ENCODE results near the gene SPTA1.

SPTA1 gene

DNA sequence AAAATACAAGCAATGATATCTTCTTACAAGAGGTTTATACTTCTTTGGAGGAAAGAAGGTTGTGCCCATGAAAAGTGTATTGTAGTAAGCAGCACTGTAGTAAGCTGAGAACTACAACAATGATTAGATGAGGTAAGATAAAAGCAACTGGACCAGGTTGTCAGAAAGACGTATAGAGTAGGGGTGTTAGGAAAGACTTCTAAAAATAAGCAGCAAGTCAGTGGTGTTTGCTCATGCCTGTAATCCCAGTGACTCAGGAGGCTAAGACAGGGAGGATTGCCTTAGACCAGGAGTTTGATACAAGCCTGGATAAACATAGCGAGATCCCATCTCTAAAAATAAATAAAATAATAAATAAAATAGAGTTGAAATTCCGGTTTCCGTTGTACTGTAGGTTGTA lies 102.6 kb downstream of the SPTA1 start:
- TF ChIP-seq Cebpa-rat (IDR thresholded peaks at IDR 0.05): no peak
- no peak overlapping the region for H3K9ac ChIP-seq
- H3K4me3 ChIP-seq: no peak overlapping the region
- no peak overlapping the region for H3K4me2 ChIP-seq
- no peaks in the 10 kb centered on the region for H3K36me3 ChIP-seq
- no peaks in the 10 kb centered on the region for H3K4me1 ChIP-seq
- H3K27ac ChIP-seq: no peak overlapping the region
- peaks cover 15% of the 10 kb centered on the region for H3K9me3 ChIP-seq
- H4K20me1 ChIP-seq: no peaks in the 10 kb centered on the region
- no peaks in the 10 kb centered on the region for H3K27me3 ChIP-seq

DNA sequence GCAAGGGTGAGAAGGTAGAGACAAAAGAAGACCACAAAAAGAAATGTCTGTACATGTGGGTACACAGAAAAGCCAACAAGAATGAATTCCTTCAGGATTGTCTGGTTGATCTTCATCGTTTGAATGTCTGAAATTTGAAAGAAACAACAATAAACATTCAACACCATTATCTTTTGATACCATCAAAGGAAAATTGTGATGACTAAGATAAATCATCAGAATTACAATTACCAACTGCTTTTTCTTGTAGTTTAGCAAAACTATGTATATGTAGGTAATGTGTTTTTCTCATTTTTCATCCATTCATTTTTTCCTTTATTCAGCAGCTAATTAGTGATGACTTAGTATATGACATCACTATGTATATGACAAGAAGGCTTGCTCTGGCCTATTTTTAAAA lies 106.8 kb downstream of the SPTA1 start, which contains the start of gene OR10X1:
Gene OR10X1, minus strand, starts transcription at position 167 of the 400 bp plus-strand sequence. Its CDS starts 0 bp downstream, at position 167.
- H3K4me2 ChIP-seq: no peak within 1 kb of the TSS
- H3K27ac ChIP-seq: no peak within 1 kb of the TSS
- H3K9me3 ChIP-seq: no peaks in the 10 kb centered on the region
- H3K27me3 ChIP-seq: no peaks in the 10 kb centered on the region
- TF ChIP-seq Cebpa-rat (IDR thresholded peaks at IDR 0.05): no peak
- H4K20me1 ChIP-seq: no peaks in the 10 kb centered on the region
- H3K36me3 ChIP-seq: no peaks in the 10 kb centered on the region
- no peak within 1 kb of the TSS for H3K4me3 ChIP-seq
- no peak within 1 kb of the TSS for H3K9ac ChIP-seq
- H3K4me1 ChIP-seq: no peaks in the 10 kb centered on the region

DNA sequence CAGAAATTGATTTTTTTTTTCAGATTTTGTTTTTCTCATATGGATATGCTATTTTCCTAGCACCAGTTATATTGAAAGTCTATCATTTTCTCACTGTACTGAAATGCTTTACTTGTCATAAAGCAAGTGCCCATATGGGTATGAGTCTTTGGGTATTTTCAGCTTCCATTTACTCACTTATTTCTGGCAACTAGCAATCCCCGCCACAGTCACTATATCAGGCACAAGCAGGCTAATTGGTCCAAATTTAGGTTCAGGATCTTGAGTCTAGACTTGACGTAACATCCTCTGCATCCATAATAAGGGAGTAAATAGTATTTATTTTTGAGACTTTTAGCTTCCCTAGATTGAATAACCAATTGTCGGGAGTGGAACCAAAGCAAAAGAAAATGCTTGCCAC lies 109.0 kb downstream of the SPTA1 start:
- Histone ChIP-seq H3K4me2 (no peak overlapping the region), H3K4me1 (no peaks in the 10 kb centered on the region), H3K4me3 (no peak overlapping the region), H3K27ac (no peak overlapping the region), H3K36me3 (no peaks in the 10 kb centered on the region), H4K20me1 (no peaks in the 10 kb centered on the region), H3K9me3 (no peaks in the 10 kb centered on the region), H3K27me3 (no peaks in the 10 kb centered on the region), H3K9ac (no peak overlapping the region)
- TF ChIP-seq Cebpa-rat (IDR thresholded peaks at IDR 0.05): no peak

DNA sequence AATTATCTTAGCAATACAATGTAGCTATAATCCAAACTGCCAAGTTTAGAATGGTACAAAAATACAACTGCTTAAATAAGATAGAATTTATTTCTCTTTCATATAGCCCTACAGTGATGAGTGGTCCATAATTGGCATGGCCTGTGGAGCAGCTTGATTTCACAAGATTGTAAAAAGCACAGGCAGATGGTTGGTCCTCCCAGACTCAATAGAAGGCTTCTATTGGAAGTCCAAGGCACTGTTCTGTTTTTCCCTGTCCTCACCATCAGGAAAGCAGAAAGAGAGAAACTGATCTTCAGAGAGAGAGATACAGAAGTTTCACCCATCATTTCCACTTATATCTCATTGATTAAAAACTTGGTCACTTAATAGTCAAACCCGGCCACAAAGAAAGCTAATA lies 114.3 kb downstream of the SPTA1 start:
- Histone ChIP-seq H4K20me1 (no peaks in the 10 kb centered on the region), H3K4me1 (no peaks in the 10 kb centered on the region), H3K4me2 (no peak overlapping the region), H3K27ac (no peak overlapping the region), H3K9ac (no peak overlapping the region), H3K4me3 (no peak overlapping the region), H3K9me3 (no peaks in the 10 kb centered on the region), H3K27me3 (no peaks in the 10 kb centered on the region), H3K36me3 (no peaks in the 10 kb centered on the region)
- TF ChIP-seq Cebpa-rat (IDR thresholded peaks at IDR 0.05): no peak

DNA sequence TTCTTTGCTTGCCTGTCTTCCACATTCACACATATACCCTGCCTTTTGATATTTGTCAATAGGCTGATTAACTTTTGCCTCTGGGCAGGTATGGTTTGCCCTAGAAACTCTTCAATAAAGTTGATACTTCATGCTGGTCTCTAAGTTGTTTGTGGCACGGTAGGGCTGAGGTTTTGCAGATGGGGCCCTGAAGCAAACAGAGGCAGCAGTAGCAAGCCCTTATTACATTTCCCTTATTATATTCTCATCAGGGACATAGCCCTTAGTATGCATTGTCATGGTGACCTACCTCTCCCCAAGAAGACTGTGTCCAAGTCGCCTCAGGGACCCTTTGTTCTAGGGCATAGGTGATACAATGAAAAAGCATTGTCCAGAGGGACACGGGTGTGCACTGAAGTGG lies 116.0 kb downstream of the SPTA1 start, which contains the start of gene OR6P1:
Gene OR6P1, minus strand, starts transcription at position 101 of the 400 bp plus-strand sequence. CDS start 6,976 bp downstream, outside the sequence.
- no peak for TF ChIP-seq Cebpa-rat (IDR thresholded peaks at IDR 0.05)
- Histone ChIP-seq H3K4me2 (no peak within 1 kb of the TSS), H3K4me3 (no peak within 1 kb of the TSS), H3K27ac (no peak within 1 kb of the TSS), H3K9ac (no peak within 1 kb of the TSS), H3K4me1 (no peaks in the 10 kb centered on the region), H3K9me3 (no peaks in the 10 kb centered on the region), H3K27me3 (no peaks in the 10 kb centered on the region), H3K36me3 (no peaks in the 10 kb centered on the region), H4K20me1 (no peaks in the 10 kb centered on the region)

DNA sequence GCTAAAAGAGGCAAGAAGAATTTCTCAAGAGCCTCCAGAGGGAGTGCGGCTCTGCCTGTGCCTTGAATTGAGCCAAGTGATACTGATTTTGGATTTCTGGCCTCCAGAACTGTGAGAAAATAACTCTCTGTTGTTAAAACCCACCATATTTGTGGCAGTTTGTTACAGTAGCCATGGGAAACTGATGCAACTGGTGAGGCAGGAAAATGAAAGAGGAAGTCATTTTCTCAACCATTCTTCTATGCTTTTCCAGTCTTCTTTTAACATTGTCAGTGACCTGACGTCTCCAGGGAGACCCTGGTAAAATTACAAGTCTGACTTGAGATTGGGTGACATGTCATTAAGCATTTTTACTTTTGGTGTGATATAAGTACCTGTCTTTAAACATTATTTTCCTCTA lies 121.9 kb downstream of the SPTA1 start:
- H3K4me1 ChIP-seq: peaks cover 18% of the 10 kb centered on the region
- H3K9ac ChIP-seq: peak overlapping the region; percentile 33; the same call in 1 of the 2 replicates
- no peaks in the 10 kb centered on the region for H4K20me1 ChIP-seq
- no peaks in the 10 kb centered on the region for H3K27me3 ChIP-seq
- peak overlapping the region; percentile 85 for H3K27ac ChIP-seq
- TF ChIP-seq Cebpa-rat (IDR thresholded peaks at IDR 0.05): no peak
- H3K4me2 ChIP-seq: peak overlapping the region; percentile 64
- 0 out of 2 replicates have a peak, but pooled peaks cover 3% of the 10 kb centered on the region for H3K9me3 ChIP-seq
- H3K36me3 ChIP-seq: no peaks in the 10 kb centered on the region
- H3K4me3 ChIP-seq: no peak overlapping the region

DNA sequence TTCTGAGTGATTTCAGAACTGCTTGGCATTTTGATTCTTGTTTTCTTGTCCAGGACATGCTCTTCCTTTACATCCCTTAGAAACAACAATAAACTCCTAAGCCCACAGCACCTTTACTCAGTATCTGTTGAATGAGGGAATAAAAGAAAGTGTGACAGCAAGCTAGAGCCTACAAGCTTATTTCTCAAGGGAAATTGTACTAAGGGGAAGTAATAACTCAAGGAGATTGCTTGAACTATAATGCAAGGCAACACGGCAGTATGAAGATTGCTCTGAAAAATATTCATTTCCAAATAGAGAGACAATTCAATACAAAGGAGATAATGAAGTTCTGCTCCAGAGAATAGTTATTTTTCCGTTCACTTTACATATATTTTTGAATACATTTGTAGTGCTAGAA lies 122.7 kb downstream of the SPTA1 start:
- no peak overlapping the region for H3K9ac ChIP-seq
- no peak overlapping the region for H3K4me3 ChIP-seq
- peaks cover 18% of the 10 kb centered on the region for H3K4me1 ChIP-seq
- no peaks in the 10 kb centered on the region for H4K20me1 ChIP-seq
- 0 out of 2 replicates have a peak, but pooled peaks cover 3% of the 10 kb centered on the region for H3K9me3 ChIP-seq
- TF ChIP-seq Cebpa-rat (IDR thresholded peaks at IDR 0.05): no peak
- H3K27me3 ChIP-seq: no peaks in the 10 kb centered on the region
- H3K36me3 ChIP-seq: no peaks in the 10 kb centered on the region
- H3K27ac ChIP-seq: peak overlapping the region; percentile 85
- peak overlapping the region; percentile 64 for H3K4me2 ChIP-seq

All from BLaER1 (cell line).